K562 (cell line): Measurements from ENCODE around the gene DLK1.

Source experiments
- AFF4 ChIP-seq: sonication (generic); formaldehyde crosslinking; IDR thresholded peaks from 2 replicates; pipeline ENCODE4 v1.8.0; 2023; ENCODE audit warnings: mild to moderate bottlenecking, missing genetic modification reagents
- ESRRA ChIP-seq: fragments of 450-650 bp; IDR thresholded peaks from 2 replicates; pipeline ENCODE4 v1.6.1; 2014; ENCODE audit warnings: low read depth, mild to moderate bottlenecking, moderate library complexity, borderline replicate concordance
- PTBP1 ChIP-seq: fragments of 200-400 bp; formaldehyde crosslinking; IDR thresholded peaks from 2 replicates; pipeline ENCODE4 v1.6.1; 2017; ENCODE audit warnings: low read depth, low read length
- TCF7L2 ChIP-seq: fragments of 150-350 bp; IDR thresholded peaks from 2 replicates; pipeline ENCODE4 v1.6.1; 2016; ENCODE audit warnings: low read depth, mild to moderate bottlenecking, low read length, moderate library complexity

- TF ChIP-seq TCF7L2 (no peak), AFF4 (CRISPR knock-in tag) (no peak), PTBP1 (no peak), ESRRA (no peak)
These were observed 6.0 kb downstream of the DLK1 start for GRCh38 chr14:100732766-100733100.
